Neural progenitor cell (in vitro differentiated cells): Measurements from ENCODE around the gene RXRB.

Experiments
- CTCF ChIP-seq: fragments of 200-600 bp; sonication (generic); IDR thresholded peaks from 2 replicates; pipeline ENCODE4 v1.5.1; 2017; ENCODE audit warnings: antibody characterized with exemption, mild to moderate bottlenecking
- EZH2phosphoT487 ChIP-seq: fragments of 200-600 bp; sonication (generic); IDR thresholded peaks from 2 replicates; pipeline ENCODE4 v1.6.1; 2017; ENCODE audit warnings: antibody characterized with exemption

- TF ChIP-seq CTCF (no peak), EZH2phosphoT487 (no peak)
These were observed 10.7 kb upstream of the RXRB start for GRCh38 chr6:33211136-33211535.
